Amniotic epithelial cell (primary cell): ENCODE measurements around the gene XPO5.

Experiments
- DNase-seq: peaks from one replicate; pipeline ENCODE4 v3.0.0-alpha.2; 2010; ENCODE audit warnings: low read depth

Gene XPO5

DNA sequence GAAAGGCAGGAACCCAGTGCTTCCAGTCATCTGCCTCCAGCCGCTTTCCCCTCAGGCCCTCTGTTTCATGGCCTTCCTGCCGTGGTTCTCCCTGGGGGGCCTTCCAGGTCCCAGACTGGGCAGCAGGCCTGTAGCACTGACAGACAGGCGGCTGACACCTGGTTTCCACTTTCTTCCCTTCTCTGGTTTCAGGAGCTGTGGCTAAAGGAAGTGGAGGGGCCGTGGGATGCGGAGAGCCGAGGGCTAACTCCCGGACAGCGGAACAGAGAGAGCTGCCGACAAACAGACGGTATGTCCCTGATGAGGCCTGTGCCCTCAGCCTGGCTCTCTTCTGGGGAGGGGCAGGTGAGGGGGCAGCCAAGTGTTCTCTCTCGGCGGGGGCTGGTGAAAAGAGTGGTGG is 78.1 kb downstream of the XPO5 start:
- no peak for DNase-seq

DNA sequence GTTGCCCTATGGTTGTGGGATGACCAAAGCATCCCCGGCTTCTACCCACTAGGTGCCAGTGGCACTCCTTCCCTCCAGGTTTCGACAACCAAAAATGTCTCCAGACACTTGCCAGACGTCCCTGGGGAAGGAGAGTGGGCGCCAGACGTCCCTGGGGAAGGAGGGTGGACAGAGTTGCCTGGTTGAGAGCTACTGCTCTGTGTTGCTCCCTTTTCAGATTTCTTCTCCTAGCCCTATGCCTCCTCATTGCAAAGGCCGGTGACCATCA is 78.8 kb downstream of the XPO5 start:
- DNase-seq = no peak

DNA sequence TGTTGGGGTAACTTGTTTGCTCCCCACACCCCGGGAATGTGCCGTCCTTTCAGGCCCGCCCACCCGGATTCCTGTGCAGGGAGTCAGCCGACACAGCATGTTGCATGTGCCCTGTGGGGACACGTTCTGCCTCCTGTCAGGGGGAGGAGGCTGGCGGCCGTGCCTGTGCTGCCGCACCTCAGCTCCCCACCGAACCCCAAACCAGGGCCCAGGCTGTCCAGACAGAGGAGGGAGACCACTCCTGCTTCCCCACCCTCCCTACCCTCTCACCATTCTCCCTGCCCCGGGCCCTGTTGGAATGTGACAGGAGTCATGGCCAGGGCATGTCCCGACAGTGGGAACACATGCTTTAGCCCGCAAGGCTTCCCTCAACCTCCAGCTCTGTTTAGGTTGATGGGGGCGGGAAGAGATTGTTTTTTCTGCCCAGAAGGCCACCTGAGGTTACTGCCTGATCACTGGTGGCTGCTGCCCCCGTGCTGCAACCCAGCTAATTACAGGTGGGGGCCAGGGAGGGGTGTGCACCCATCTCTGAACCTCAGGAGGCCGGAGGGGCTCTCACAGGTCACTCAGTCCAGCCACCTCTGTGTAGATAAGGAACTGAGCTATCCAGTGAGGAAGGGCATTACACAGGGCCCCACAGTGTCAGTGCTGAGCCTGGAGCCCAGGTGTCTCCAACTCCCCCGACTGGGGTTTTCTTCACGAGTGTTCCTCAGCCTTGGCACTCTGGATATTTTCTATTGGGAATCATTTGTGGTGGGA is 79.3 kb downstream of the XPO5 start:
- peak; percentile 44 for DNase-seq

DNA sequence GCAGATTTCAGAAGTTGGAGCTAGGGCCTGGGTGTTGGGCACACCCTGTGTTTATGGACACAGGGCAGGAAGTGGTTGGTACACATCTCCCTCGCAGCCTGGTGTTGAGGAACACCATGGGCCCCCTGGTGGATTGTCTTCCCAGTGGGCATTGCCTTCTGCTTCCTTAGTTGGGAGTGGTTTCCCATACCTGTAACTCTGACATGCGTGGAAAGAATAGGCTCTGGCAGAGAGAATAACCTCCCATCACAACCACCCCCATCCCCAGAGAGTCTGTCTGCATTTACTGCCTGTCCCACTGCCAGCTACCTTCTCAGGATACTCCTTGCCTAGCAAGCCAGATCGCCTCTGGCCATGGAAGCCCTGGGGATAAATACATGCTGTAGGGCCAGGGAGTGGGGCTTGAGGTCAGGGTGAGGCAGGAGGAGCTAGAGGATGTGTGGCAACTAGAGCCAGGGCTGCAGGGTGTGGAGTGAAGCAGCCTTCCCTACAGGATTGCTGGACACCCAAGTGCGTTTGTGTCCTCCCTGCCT is 80.4 kb downstream of the XPO5 start:
- no peak for DNase-seq

DNA sequence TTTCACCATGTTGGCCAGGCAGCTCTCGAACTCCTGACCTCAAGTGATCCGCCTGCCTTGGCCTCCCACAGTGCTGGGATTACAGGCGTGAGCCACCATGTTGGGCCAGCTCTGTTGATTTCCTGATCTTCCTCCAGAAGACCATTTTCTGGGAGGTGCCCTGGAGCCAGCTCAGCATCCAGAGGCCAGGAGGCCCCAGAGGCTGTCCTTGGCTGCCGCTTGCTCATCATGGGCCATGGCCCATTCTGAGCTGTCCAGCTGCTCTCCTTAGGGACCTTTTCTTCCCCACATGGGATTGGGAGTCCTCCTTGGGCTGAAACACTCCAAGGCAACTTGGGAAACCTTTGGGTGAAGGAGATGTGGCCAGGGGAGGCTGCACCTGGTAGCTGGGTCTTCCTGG is 81.1 kb downstream of the XPO5 start:
- DNase-seq = no peak

DNA sequence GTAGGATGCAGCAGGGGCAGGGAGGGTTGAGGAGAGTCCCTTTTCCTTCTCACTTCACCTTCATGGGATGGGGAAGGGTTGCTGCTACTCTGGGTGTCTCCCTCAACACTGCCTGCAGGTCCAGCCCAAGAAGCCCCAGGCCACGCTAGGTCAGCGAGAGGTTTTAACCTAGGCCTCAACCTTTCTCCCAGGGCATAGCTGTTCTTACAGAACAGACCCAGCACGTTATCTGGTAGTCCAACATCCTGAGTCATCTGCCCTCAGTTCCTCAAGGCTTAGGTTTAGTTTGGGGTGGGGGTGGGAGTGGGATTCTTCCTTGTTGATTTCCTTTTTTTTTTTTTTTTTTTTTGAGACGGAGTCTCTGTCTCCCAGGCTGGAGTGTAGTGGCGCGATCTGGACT is 81.5 kb downstream of the XPO5 start:
- no peak for DNase-seq

DNA sequence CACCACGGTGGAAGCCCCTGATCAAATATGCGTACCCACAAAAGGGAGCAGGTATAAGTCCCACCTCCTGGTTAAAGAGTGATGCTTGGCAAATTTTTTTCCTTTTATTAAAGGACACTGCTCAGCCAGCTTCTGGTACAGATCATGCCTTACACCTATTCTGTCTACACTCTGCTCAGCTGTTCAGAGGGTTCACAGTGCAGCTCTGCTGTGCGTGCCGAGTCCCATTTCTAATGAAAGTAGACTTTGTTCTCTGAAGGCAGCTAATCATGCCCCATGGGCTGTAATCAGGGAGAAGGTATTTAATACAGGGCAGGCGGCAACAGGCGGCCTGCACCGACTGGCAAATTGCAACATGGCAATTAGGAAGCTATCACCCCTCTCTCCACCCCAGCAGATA is 82.0 kb downstream of the XPO5 start:
- no peak for DNase-seq

DNA sequence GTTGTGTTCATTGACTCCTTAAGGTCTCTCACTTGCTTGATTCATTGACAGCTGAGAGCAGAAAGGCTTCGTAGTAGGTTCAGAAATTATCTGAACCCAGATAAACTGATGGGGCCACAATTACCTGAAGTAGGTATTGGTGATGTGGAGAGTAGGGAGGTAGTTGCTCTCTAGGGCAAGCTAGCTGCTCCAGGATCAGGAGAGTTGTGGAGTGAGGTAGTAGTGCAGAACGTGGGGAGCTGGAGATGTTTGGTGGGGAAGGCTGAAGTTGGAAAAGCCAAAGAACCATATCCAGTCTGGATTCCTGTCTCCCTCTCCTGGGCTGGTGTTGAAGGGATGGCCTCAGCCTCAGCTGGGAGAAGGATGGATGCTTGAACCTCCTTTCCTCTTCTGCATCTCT is 82.6 kb downstream of the XPO5 start:
- no peak for DNase-seq

DNA sequence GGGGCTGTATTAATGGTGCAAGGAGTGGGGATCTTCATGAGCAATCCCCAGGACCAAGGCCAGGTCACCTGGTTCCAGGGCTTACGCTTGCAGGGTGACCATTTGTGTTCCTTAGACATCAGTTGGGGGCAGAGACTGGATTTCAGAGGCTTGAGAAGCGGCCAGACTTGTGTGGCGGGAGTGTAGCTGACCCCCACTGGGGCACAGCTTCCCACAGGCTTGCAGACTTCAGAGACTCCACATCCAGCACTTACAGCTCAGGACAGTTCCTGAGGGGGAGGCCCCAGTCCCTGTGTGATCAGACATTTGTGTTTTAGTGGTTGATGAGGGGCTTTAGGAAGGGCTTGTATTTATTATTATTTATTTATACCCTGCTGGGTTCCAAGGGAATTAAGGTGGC is 83.2 kb downstream of the XPO5 start:
- DNase-seq = peak; percentile 18

DNA sequence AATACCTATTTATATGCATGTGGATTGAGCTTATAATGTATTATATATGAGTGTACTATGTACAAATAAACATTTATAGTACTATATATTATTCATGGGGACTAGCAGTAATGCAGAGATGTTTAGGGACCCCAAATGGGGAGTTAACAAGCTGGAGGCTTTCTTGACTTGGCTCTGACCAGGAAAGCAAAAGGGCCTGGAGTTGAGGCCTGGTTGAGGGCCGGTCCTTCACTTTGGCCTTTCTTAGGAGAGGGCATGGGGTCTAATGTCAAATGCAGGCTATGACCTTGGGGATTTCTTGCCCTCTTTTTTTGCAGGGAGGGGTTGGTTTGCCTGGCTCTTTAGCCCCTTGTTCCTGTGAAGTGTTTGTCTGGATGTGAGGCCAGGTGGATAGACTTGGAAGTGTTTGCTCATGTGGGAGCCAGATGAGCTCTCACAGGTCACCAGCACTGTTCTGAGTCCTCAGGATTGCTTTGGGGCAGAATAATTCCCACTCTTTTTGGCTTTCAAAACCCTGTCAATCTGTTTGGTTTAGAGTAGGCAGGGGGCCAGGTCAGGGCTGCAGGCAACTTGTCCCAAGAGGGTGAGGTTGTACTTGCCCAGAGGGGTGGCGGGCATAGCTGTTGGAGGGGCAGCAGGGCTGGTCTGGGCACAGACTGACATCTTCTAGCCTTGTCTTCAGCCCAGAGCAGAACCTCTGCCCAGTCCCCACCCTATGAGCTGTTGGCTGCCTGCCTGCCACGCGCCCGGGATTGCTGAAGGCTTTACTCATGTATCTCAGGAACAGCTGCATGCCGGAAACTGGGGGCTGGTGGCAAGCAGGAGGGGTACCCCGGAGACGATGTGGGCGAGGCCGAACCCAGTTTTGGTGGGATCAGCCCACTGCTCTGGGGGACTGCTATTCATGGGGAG is 83.8 kb downstream of the XPO5 start:
- DNase-seq = peak; percentile 68

DNA sequence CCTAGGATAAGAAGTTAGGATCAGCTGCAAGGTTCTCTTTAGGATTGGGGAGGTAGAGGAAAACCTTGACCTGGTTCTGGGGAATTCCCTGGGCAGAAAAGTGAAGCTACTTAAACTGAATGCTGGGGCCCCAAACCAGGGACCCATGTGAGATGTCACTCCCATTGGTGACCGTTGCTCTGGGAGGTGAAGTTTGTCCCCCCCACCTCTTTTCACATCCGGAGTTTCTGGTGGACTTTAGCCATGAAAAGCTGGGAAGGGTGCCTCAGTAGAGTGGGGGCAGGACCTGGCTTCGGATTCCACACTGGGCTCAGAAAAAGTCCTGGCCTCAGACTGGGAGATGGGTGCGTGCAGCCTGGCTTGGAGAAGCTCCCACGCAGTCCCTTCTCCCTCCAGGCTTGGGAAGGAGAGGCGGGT is 85.3 kb downstream of the XPO5 start:
- DNase-seq = no peak

DNA sequence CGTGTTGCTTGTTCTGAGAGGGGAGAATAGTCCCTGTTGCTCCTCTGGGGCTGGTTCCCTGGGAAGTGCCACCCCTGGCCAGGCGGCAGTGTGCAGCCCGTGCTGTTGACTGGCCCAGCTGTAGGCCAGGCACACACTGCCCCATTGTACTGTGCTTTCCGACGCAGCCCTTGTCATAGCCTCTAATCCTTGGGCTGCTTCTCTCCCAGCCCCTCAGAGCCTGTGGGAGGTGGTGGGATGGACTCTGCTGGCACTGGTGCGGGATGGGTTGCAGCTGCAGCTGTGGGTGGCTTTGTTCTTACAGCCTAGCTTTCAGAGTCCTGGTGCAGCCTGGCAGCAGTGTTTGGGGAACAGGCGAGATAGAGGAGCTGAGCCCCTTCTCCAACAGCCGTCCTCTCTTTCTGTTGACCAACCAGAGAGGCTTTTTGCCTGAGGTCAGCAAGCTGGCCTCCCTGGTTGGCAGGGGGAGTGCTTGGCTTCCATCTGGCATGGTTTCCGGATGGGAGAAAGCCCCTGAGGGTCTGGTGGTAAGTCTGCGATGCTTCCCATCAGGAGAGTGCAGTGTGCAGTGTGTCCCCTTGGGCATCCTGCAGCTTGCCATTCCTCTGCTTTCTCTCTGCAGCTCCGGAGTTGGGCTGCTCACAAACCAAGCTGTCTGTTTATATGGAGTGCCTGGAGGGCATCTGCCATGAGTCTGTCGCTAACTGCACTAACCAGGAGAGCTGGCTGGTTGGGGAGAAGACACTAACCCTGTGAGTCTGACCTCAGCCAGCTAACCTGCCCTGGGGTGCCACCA is 86.4 kb downstream of the XPO5 start:
- no peak for DNase-seq

DNA sequence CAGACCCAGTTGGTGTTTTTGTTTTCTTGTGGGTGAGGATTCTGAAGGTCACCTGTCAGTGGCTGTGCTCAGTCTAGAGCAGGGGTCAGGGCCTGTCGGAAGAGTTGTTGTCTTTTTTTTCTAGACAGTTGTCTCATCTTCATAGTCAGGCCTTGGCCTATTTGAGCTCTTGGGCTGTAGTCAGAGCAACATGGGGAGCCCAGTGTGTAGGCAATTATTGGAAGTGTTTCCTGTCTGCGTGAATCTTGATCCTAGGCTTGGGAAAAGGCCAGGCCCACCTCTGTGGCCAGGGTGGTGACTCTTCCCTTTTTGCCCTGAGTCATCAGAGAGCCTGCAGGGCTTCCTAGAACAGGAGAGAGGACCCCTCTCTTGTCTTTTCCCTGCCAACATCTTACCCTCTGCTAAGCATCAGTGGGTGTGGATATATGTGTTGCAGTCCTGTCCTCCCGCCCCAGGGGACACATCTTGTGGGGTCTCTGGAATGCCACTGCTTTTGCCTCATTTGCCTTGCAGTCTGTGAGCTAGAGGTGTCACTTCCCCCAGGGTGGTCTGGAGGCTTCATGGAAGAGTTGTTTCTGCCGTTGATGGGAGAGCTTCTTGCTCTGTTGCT is 87.1 kb downstream of the XPO5 start:
- DNase-seq = no peak

DNA sequence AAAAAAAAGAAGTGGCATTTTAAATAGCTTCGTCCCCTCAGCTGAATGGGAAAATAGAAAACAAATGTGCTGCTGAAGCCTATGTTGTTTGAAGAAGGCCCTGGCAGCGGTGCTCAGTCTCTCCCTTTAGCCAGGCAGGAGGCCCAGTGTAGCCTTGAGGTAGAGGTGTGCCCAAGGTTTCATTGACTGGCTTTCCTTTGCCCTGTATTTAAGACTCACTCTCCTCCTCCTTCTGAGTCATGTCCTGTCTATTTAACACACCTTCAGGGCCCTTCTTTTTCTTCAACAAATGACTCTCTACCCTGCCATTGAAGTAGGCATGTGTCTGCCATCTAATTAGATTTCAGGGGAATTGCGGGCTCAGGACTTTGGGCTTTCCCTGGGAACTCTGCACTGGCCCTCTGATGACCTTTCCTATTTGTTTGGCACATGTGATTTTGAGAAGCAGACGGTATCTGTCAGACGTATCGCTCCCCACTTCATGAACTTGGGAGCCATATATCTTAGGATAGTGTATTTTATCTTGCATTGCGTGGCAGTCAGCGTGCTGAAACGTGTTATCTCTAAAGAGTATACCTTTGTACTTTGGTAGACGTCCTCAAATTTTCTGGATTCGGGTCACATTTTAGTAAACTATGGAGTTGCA is 94.1 kb downstream of the XPO5 start:
- no peak for DNase-seq

DNA sequence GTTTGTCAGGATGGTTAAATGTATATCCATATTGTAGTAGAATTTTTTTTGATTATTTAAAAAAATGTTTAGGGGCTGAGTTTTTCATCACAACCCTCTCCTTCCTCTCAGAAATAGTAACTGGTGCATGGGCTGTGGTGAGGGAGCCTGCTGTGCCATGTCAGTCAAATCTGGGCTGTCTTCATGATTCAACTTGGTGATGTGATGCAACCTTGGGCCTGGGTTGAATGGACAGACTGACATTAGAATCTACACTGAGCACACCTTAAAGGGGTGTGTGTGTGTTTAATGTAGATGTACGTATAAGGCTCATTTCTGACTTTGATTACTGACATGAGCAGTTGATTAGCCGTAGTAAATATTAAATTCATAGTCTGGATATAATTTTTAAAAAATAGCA is 94.8 kb downstream of the XPO5 start:
- DNase-seq = peak; percentile 17

DNA sequence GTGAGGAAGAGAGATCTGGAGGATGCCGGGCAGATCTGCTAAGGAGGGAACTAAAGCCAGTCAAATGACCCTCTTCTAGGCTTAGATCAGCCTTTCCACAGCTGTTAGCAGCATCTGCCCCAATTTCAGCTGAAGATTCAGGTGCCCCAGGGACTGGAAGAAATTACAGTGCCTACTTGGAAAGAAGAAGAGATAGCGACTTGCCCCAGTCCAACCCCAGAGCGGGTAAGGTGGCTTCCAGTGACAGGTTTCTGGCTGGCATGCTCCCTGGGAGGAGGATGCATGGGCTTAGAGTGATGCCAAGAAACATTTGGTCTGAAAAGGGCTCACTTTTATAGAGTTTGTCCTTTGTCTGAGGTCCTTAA is 97.8 kb downstream of the XPO5 start:
- no peak for DNase-seq

DNA sequence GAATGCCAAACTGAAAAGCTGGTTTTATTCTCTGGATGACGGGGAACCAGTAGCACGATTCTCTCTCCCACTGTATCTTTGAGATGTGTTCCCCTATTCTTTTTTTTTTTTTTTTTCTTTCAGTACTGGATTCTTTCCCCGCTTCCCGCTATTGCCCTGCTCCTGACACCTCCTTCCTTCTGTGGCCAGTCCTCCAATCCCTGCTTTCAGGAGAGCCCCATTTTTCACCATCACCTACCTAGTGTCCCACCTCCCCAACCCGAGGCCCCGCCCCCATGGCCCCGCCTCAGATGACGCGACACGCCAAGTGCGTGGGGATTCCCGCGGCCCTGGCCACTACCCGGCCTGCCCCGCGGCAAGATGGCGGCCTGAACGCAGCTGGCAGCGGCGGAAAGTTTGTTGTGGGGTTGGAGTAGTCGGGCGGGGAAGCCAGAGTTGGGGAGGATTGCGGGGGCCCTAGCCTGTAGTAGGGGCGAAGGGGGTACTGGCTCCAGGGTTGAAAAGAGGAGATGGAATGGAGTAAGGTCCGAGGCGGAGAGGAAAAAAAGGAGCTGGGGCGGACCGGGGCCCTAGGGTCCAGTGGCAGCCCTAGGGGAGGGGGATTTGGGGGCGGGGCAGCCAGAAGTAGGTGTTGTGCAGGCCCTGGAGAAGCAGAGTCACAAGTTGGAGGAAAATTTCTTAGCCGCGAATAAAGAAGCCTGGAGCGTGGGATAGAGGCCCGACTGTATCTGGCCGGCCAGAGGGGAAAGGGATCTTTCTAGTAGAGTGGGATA is 98.4 kb downstream of the XPO5 start, which contains the start of gene TJAP1:
TJAP1 (plus strand) TSS at position 336 of the 773 bp plus-strand sequence. CDS start 21,432 bp downstream, outside the sequence.
- peak; percentile 81 for DNase-seq

DNA sequence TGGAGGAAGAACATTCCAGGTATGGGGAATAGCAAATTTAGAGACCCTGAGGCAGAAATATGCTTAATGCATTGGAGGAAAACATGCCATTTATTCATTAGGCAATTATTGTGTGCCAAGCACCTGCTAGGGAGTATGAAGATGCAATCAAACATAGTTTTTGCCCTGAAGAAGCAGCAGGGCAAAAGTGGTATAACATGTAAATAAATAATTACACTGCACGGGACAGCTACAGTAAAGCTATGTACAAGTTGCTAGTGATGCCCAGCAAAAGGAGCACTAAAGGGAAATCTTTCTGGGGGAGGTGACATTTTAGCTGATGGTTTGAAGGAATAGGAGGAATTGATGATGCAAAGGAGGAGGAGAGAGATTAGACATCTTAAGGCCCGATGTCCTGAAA is 99.1 kb downstream of the XPO5 start:
- DNase-seq = no peak

DNA sequence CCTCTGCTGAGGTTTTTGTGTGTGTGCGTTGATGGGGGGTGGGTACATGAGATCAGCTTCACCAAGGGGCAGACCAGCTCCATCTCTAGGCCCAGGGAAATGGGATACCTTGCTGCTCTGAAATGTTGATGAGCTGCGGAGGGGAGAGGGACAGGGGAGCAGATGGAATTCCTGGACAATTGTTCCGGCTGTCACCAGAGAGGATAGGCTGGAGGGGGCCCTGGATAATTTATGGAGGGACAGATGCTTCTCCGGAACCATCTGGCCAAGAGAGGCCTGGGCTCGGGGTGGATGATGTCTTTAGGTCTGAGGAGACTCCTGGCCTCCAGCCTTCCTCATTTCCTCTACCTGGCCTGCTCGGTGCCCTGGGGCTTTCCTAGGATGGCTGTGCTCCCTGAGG is 100.3 kb downstream of the XPO5 start:
- no peak for DNase-seq

DNA sequence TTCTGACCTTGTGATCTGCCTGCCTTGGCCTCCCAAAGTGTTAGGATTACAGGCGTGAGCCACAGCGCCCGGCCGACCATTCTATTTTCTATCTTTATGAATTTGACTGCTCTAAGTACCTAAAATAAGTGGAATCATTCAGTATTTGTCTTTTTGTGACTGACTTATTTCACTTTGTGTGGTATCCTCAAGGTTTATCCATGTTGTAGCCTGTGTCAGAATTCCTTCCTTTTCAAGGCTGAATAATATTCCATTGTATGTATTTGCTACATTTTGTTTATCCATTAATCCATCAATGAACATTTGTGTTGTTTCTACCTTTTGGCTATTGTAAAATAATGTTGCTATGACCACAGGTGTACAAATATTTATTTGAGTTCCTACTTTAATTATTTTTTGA is 103.3 kb downstream of the XPO5 start:
- DNase-seq = no peak
